ENCODE data around the gene IFT27. TPM values are rescaled to one million over a fixed set of nuclear protein-coding genes. Genes with fewer than 3 reads are reported as not detected.

Gene IFT27
- total and polyA plus RNA-seq, 2 of the 4 experiments (the other 2 are of a cell fraction): 14.5 to 26.9 TPM

- 76% methylated on average over 3 of the region's 11 CpGs; no CpG with 5 or more reads in 1 of the 2 experiments for WGBS, 2 experiments (ENCODE audit: extremely low coverage in 2 of 2, insufficient read length in 1 of 2)
- Histone ChIP-seq H4K91ac (ENCODE audit: insufficient read depth, low read depth, low read length) (no peak overlapping the region), H2AK5ac (ENCODE audit: low read depth, low read length) (0 out of 2 replicates have a peak overlapping the region, but pooled peaks have one; percentile 64), H3K4me1 (ENCODE audit: control insufficient read depth, insufficient read depth, low read length) (peaks cover 7% of the 10 kb centered on the region), H3K14ac (replicated peaks; ENCODE audit: low read depth, low read length) (no peak overlapping the region), H2AK9ac (replicated peaks; ENCODE audit: low read depth, low read length, poor library complexity) (peak overlapping the region; percentile 33), H3K27ac (ENCODE audit: insufficient read depth, low read length) (no peak overlapping the region), H3K9me1 (ENCODE audit: insufficient read depth, low read length) (no peaks in the 10 kb centered on the region; the same call in 1 of the 2 replicates), H3K4ac (ENCODE audit: low read depth, low read length) (no peak overlapping the region), H3K9me3 (ENCODE audit: control insufficient read depth, insufficient read depth, low read length) (no peaks in the 10 kb centered on the region), H2BK120ac (ENCODE audit: low read depth, low read length) (no peak overlapping the region), H3K18ac (ENCODE audit: low read depth, low read length) (no peak overlapping the region), H3K4me2 (ENCODE audit: low read depth, low read length) (no peak overlapping the region), H4K20me1 (ENCODE audit: insufficient read depth, low read length) (no peaks in the 10 kb centered on the region), H2BK20ac (ENCODE audit: low read depth, low read length) (no peak overlapping the region), H2AFZ (replicated peaks; ENCODE audit: low read length, poor library complexity) (peak overlapping the region; percentile 44), H4K5ac (ENCODE audit: low read depth, low read length) (no peak overlapping the region), H3K56ac (ENCODE audit: extremely low read depth, insufficient read depth, low read length) (no peak overlapping the region), H3K4me3 (ENCODE audit: insufficient read depth, low read depth, low read length) (no peak overlapping the region), H3K9ac (ENCODE audit: low read depth, low read length) (no peak overlapping the region), H4K8ac (ENCODE audit: low read depth in 2 of 2, low read length in 2 of 2) (no peak overlapping the region), H3K23ac (ENCODE audit: low read depth, low read length) (no peak overlapping the region), H3K36me3 (ENCODE audit: control insufficient read depth, insufficient read depth, low read length) (peaks cover 14% of the 10 kb centered on the region), H3K79me1 (ENCODE audit: low read depth in 1 of 2, low read length in 2 of 2) (peaks cover 12 to 18% of the 10 kb centered on the region in 2 experiments; a peak in 3 of 4 replicates), H2BK5ac (ENCODE audit: low read depth, low read length, poor library complexity, severe bottlenecking) (no peak overlapping the region), H3K27me3 (ENCODE audit: control insufficient read depth, insufficient read depth, low read length) (no peaks in the 10 kb centered on the region), H2BK15ac (ENCODE audit: low read depth, low read length) (no peak overlapping the region)
- intact Hi-C loops (cut with micrococcal nuclease): no loop called here
- dilution Hi-C loops (cut with HindIII; ENCODE audit: low sequenced_read_pairs, unreplicated experiment): no loop called here
- BruUV-seq (replicated peaks): no TSS peak
- CTCF ChIA-PET: interaction anchor here (1.2 kb wide), 1 partner anchor 14 kb away, joined by 4 read pairs; no protein-coding TSS in a partner anchor
- POLR2A ChIA-PET (ENCODE audit: unreplicated experiment): no interaction called here
- no peak for DNase-seq
- in situ Hi-C loops (cut with MboI; ENCODE audit: low sequenced_read_pairs): loop anchor here (10.0 kb wide), 1 partner anchor 226 kb away; no protein-coding TSS in a partner anchor
- TF ChIP-seq NFE2L2 (IDR thresholded peaks at IDR 0.05; ENCODE audit: low read depth, low read length) (no peak), USF2 (IDR thresholded peaks at IDR 0.05; ENCODE audit: low read depth, low read length) (no peak), CEBPB (IDR thresholded peaks at IDR 0.05; ENCODE audit: low read depth, low read length) (no peak), SMC3 (IDR thresholded peaks at IDR 0.05; ENCODE audit: low read depth, low read length) (no peak), ELK1 (IDR thresholded peaks at IDR 0.05; ENCODE audit: borderline replicate concordance, low read depth, low read length) (no peak), FOS (IDR thresholded peaks at IDR 0.05; ENCODE audit: low read depth, low read length) (no peak), CTCF (conservative IDR thresholded peaks at IDR 0.05; ENCODE audit: low read depth, low read length) (no peak), MXI1 (IDR thresholded peaks at IDR 0.05; ENCODE audit: borderline replicate concordance, low read depth, low read length) (no peak), BHLHE40 (IDR thresholded peaks at IDR 0.05; ENCODE audit: low read depth, low read length) (no peak), POLR2A (IDR thresholded peaks at IDR 0.05; ENCODE audit: low read depth, low read length) (no peak), MAZ (IDR thresholded peaks at IDR 0.05; ENCODE audit: borderline replicate concordance, low read depth, low read length) (no peak), RAD21 (IDR thresholded peaks at IDR 0.05; ENCODE audit: low read length) (no peak)
- ATAC-seq (ENCODE audit: low read depth): no peak
Observed at GRCh38 chr22:36770513-36771231, 5.2 kb downstream of the IFT27 start.

Measured in IMR-90 (cell line).